GM21619 (cell line): ENCODE results near the gene CUTA.
"Not testable (repeated sequence)": the region's sequence is repeated elsewhere in the genome, so short reads cannot be mapped to it uniquely, and the experiment has no call there.

Source experiments
- ATAC-seq: cut with Tn5 transposase; IDR thresholded peaks from one replicate; pipeline ENCODE4 v1.9.1; 2021; ENCODE audit not compliant: unreplicated experiment

The CUTA gene

GRCh38 chr6:33373960-33374910 lies 43.7 kb downstream of the CUTA start:
- ATAC-seq: no peak

GRCh38 chr6:33372526-33373123 lies 45.3 kb downstream of the CUTA start:
- no peak for ATAC-seq

GRCh38 chr6:33371901-33372300 lies 46.0 kb downstream of the CUTA start:
- ATAC-seq: not testable (repeated sequence)

- not testable (repeated sequence) for ATAC-seq
Measured at GRCh38 chr6:33367715-33368025, 50.2 kb downstream of the CUTA start.

- ATAC-seq: no peak
Measured at GRCh38 chr6:33367009-33367714, 50.7 kb downstream of the CUTA start.
